GM23338 (cell line): ENCODE results near the gene DAB1. TPM values are rescaled to one million over a fixed set of nuclear protein-coding genes. Genes with fewer than 3 reads are reported as not detected.

Experiments used
- ATAC-seq: fragments of 200-7000 bp; cut with Tn5 transposase; 3 replicates; pipeline ENCODE4 v1.9.1; 2020
- DNase-seq: peaks from one replicate; pipeline ENCODE4 v3.0.0-alpha.2; 2015; ENCODE audit warnings: low spot score
- H2AFZ ChIP-seq: fragments of 200-600 bp; sonication (generic); 2 replicates; pipeline ENCODE4 v1.8.0; 2016; ENCODE audit warnings: antibody characterized with exemption, mild to moderate bottlenecking, moderate library complexity
- H3F3A ChIP-seq: fragments of 200-600 bp; sonication (generic); replicated peaks from 2 replicates; pipeline ENCODE4 v1.8.0; 2017; ENCODE audit warnings: antibody characterized with exemption, mixed run types, low read depth
- H3K27ac ChIP-seq: fragments of 200-600 bp; sonication (generic); 2 replicates; pipeline ENCODE4 v1.6.1; 2016; ENCODE audit warnings: low read depth
- H3K27me3 ChIP-seq: fragments of 200-600 bp; sonication (generic); 2 replicates; pipeline ENCODE4 v1.8.0; 2016; ENCODE audit warnings: mild to moderate bottlenecking, mixed run types, moderate library complexity; ENCODE audit not compliant: insufficient read depth
- H3K36me3 ChIP-seq: fragments of 200-600 bp; sonication (generic); 2 replicates; pipeline ENCODE4 v1.8.0; 2016; ENCODE audit warnings: mild to moderate bottlenecking; ENCODE audit not compliant: insufficient read depth
- H3K4me1 ChIP-seq: fragments of 200-600 bp; sonication (generic); 2 replicates; pipeline ENCODE4 v1.8.0; 2016; ENCODE audit warnings: mild to moderate bottlenecking, moderate library complexity; ENCODE audit not compliant: insufficient read depth
- H3K4me2 ChIP-seq: fragments of 200-600 bp; sonication (generic); 2 replicates; pipeline ENCODE4 v1.7.1; 2017; ENCODE audit warnings: mixed run types
- H3K4me3 ChIP-seq: fragments of 200-600 bp; sonication (generic); 2 replicates; pipeline ENCODE4 v1.6.1; 2016; ENCODE audit warnings: mixed run types
- H3K79me2 ChIP-seq: fragments of 200-600 bp; sonication (generic); replicated peaks from 2 replicates; pipeline ENCODE4 v1.8.0; 2017; ENCODE audit warnings: mild to moderate bottlenecking; ENCODE audit not compliant: insufficient read depth
- H3K9me2 ChIP-seq: fragments of 200-600 bp; sonication (generic); 2 replicates; pipeline ENCODE4 v1.8.0; 2017; ENCODE audit not compliant: insufficient read depth
- H4K20me1 ChIP-seq: fragments of 200-600 bp; sonication (generic); replicated peaks from 2 replicates; pipeline ENCODE4 v1.8.0; 2017; ENCODE audit warnings: mild to moderate bottlenecking; ENCODE audit not compliant: insufficient read depth
- H3K27ac Mint-ChIP-seq: 2 replicates; pipeline ENCODE4 v1.8.0; 2020; ENCODE audit warnings: inconsistent platforms, mild to moderate bottlenecking, moderate library complexity, mixed read lengths
- H3K27me3 Mint-ChIP-seq: 3 replicates; pipeline ENCODE4 v1.8.0; 2022; ENCODE audit warnings: low read depth, mild to moderate bottlenecking, moderate library complexity, mixed read lengths, inconsistent platforms; ENCODE audit not compliant: insufficient read depth, poor library complexity
- H3K36me3 Mint-ChIP-seq: 3 replicates; pipeline ENCODE4 v1.8.0; 2021; ENCODE audit warnings: low read depth, mild to moderate bottlenecking, inconsistent platforms, moderate library complexity, mixed read lengths
- H3K4me1 Mint-ChIP-seq: 3 replicates; pipeline ENCODE4 v1.8.0; 2020; ENCODE audit warnings: mild to moderate bottlenecking, inconsistent platforms, mixed read lengths
- H3K4me3 Mint-ChIP-seq: 3 replicates; pipeline ENCODE4 v1.8.0; 2021; ENCODE audit warnings: moderate library complexity, mild to moderate bottlenecking, inconsistent platforms, mixed read lengths
- H3K9me3 Mint-ChIP-seq: 3 replicates; pipeline ENCODE4 v1.8.0; 2020; ENCODE audit warnings: moderate library complexity, mild to moderate bottlenecking, inconsistent platforms, mixed read lengths
- CREB1 ChIP-seq: fragments of 250-450 bp; sonication (Bioruptor Pico); IDR thresholded peaks from 2 replicates; pipeline ENCODE4 v1.5.0; 2020; ENCODE audit warnings: low read depth, mild to moderate bottlenecking, moderate library complexity
- CTCF ChIP-seq, 2 experiments: fragments of 200-600 bp in 1 of 2; sonication (generic) in 1 of 2; conservative IDR thresholded peaks; 2 replicates each; pipeline versions ENCODE4 v1.5.1 to v1.6.1; 2016 to 2017; ENCODE audit warnings: antibody characterized with exemption in 2 of 2, low read depth in 2 of 2, mild to moderate bottlenecking in 2 of 2, moderate library complexity in 1 of 2
- ETS1 ChIP-seq: IDR thresholded peaks from 2 replicates; pipeline ENCODE4 v1.6.1; 2016; ENCODE audit warnings: antibody characterized with exemption
- EZH2phosphoT487 ChIP-seq: fragments of 200-600 bp; sonication (generic); IDR thresholded peaks from one replicate; pipeline ENCODE4 v1.8.1; 2018; ENCODE audit warnings: antibody characterized with exemption; ENCODE audit not compliant: unreplicated experiment
- JUNB ChIP-seq: IDR thresholded peaks from one replicate; pipeline ENCODE4 v1.6.1; 2016; ENCODE audit warnings: antibody characterized with exemption; ENCODE audit not compliant: unreplicated experiment
- POLR2AphosphoS5 ChIP-seq: IDR thresholded peaks from 2 replicates; pipeline ENCODE4 v1.6.1; 2016; ENCODE audit warnings: antibody characterized with exemption, low read depth
- REST ChIP-seq: IDR thresholded peaks from one replicate; pipeline ENCODE4 v1.6.1; 2018; ENCODE audit warnings: antibody characterized with exemption; ENCODE audit not compliant: unreplicated experiment
- STAT1 ChIP-seq: IDR thresholded peaks from one replicate; pipeline ENCODE4 v1.6.1; 2016; ENCODE audit warnings: antibody characterized with exemption; ENCODE audit not compliant: unreplicated experiment
- ZNF114 ChIP-seq: fragments of 250-450 bp; sonication (Bioruptor Pico); IDR thresholded peaks from 2 replicates; pipeline ENCODE4 v1.5.0; 2020; ENCODE audit warnings: mild to moderate bottlenecking, moderate library complexity
- ZNF331 ChIP-seq: fragments of 250-450 bp; sonication (Bioruptor Pico); IDR thresholded peaks from 2 replicates; pipeline ENCODE4 v1.5.0; 2020; ENCODE audit warnings: low read depth, mild to moderate bottlenecking, moderate library complexity
- ZNF462 ChIP-seq: fragments of 250-450 bp; sonication (Bioruptor Pico); IDR thresholded peaks from 2 replicates; pipeline ENCODE4 v1.5.0; 2020; ENCODE audit warnings: mild to moderate bottlenecking, moderate library complexity
- polyA plus RNA-seq: library from polyadenylated mRNA; unstranded; fragments of >200 nt; fragmentation: Nextera tagmentation; extraction: Ambion mirVana; gene quantifications from 2 replicates; pipeline ENCODE4 v1.2.1, GENCODE V29; 2016
- total RNA-seq: library from RNA; depleted of rRNA; stranded (reverse); fragments of >200 nt; shearing (Covaris generic); gene quantifications from 2 replicates; pipeline ENCODE4 v1.2.3, GENCODE V29; 2014

DAB1 gene
- total and polyA plus RNA-seq, 2 experiments from 2014 or later, result 12.8 to 14.5 TPM

- Mint-ChIP-seq H3K4me3 (no peak overlapping the region), H3K36me3 (peaks cover 27% of the 10 kb centered on the region), H3K27ac (no peak overlapping the region), H3K4me1 (peaks cover 8% of the 10 kb centered on the region), H3K27me3 (peaks cover 2% of the 10 kb centered on the region), H3K9me3 (peaks cover 28% of the 10 kb centered on the region)
- no peaks in the 10 kb centered on the region for H3K36me3 ChIP-seq
- H3F3A ChIP-seq, result no peaks in the 10 kb centered on the region
- no peaks in the 10 kb centered on the region for H3K79me2 ChIP-seq
- H4K20me1 ChIP-seq, result no peaks in the 10 kb centered on the region
- no peak overlapping the region for H3K4me3 ChIP-seq
- no peaks in the 10 kb centered on the region for H3K4me1 ChIP-seq
- no peak for TF ChIP-seq ETS1
- TF ChIP-seq STAT1, result no peak
- TF ChIP-seq ZNF331 (CRISPR knock-in tag), result no peak
- no peak for TF ChIP-seq ZNF462
- TF ChIP-seq POLR2AphosphoS5, result no peak
- TF ChIP-seq CREB1 (CRISPR knock-in tag), result no peak
- no peak for TF ChIP-seq JUNB
- TF ChIP-seq REST, result no peak
- no peak for TF ChIP-seq EZH2phosphoT487
- TF ChIP-seq CTCF (conservative IDR thresholded peaks at IDR 0.05; ENCODE audit: low read depth in 2 of 2), result no peak
- TF ChIP-seq ZNF114 (CRISPR knock-in tag), result no peak
- no peaks in the 10 kb centered on the region for H3K27me3 ChIP-seq
- no peak for ATAC-seq
- H2AFZ ChIP-seq, result no peak overlapping the region
- no peak overlapping the region for H3K4me2 ChIP-seq
- no peak overlapping the region for H3K27ac ChIP-seq
- H3K9me2 ChIP-seq, result no peaks in the 10 kb centered on the region
- no peak for DNase-seq
These were observed 397.1 kb downstream of the DAB1 start for GRCh38 chr1:57026624-57027354.
